GM12878 (cell line): ENCODE data around the gene AGBL2. TPM values are rescaled to one million over a fixed set of nuclear protein-coding genes. Genes with fewer than 3 reads are reported as not detected.

Source experiments
- ATAC-seq: fragments of 200-7000 bp; cut with Tn5 transposase; 3 replicates; pipeline ENCODE4 v1.9.1; 2020; ENCODE audit warnings: mild to moderate bottlenecking, moderate library complexity
- BruUV-seq: library from RNA; stranded (reverse); fragments of 400-500 nt; replicated peaks from 2 replicates; lab custom pipeline; 2021; lab: Mats Ljungman, UMichigan
- CTCF ChIA-PET: fragments of 300-600 bp; sonication (Branson Sonifier 250); formaldehyde crosslinking; extraction: SDS; loops from one replicate; lab custom pipeline; 2021; ENCODE audit warnings: inconsistent platforms; lab: Yijun Ruan, JAX
- POLR2A ChIA-PET: fragments of 350-600 bp; formaldehyde crosslinking; extraction: SDS; loops from one replicate; lab custom pipeline; 2021; ENCODE audit warnings: inconsistent platforms; lab: Charles Lee
- RAD21 ChIA-PET: fragments of 300-600 bp; sonication (Branson Sonifier 250); formaldehyde crosslinking; loops from one replicate; lab custom pipeline; 2023; ENCODE audit warnings: antibody characterized with exemption; ENCODE audit not compliant: unreplicated experiment; lab: Charles Lee
- SMC1A ChIA-PET: fragments of 300-600 bp; sonication (Branson Sonifier 250); formaldehyde crosslinking; loops from one replicate; lab custom pipeline; 2023; ENCODE audit not compliant: unreplicated experiment, uncharacterized antibody; lab: Charles Lee
- DNase-seq: peaks from one replicate; pipeline ENCODE4 v3.0.0-alpha.2; 2011; ENCODE audit warnings: low read depth, low spot score
- FAIRE-seq: peaks from 3 replicates; lab custom pipeline; 2011; peaks lifted over from hg19 to GRCh38; lab: Jason Lieb, UNC
- H2AFZ ChIP-seq: 2 replicates; pipeline ENCODE4 v1.6.0; 2011; ENCODE audit warnings: low read depth, low read length, control low read depth; ENCODE audit not compliant: control insufficient read depth
- H3K27ac ChIP-seq: 2 replicates; pipeline ENCODE4 v1.5.1; 2011; ENCODE audit warnings: control low read depth; ENCODE audit not compliant: control insufficient read depth, insufficient read depth
- H3K27me3 ChIP-seq, 2 experiments: replicated peaks in 1 of 2; 2 replicates each; pipeline versions ENCODE4 v1.6.0 to v1.6.1; 2011; ENCODE audit warnings: low read length in 1 of 2; ENCODE audit not compliant: control insufficient read depth in 2 of 2, insufficient read depth in 2 of 2
- H3K36me3 ChIP-seq, 2 experiments: 2 replicates each; pipeline ENCODE4 v1.5.1; 2011; ENCODE audit warnings: low read length in 1 of 2; ENCODE audit not compliant: control insufficient read depth in 2 of 2, insufficient read depth in 2 of 2
- H3K4me1 ChIP-seq: 2 replicates; pipeline ENCODE4 v1.6.1; 2011; ENCODE audit warnings: mild to moderate bottlenecking, low read length, moderate library complexity, mixed read lengths; ENCODE audit not compliant: control insufficient read depth, insufficient read depth
- H3K4me2 ChIP-seq: 2 replicates; pipeline ENCODE4 v1.6.0; 2011; ENCODE audit warnings: control low read depth; ENCODE audit not compliant: control insufficient read depth, insufficient read depth
- H3K4me3 ChIP-seq: fragments of 200-600 bp; sonication (generic); 2 replicates; pipeline ENCODE4 v1.5.1; 2016
- H3K79me2 ChIP-seq: 2 replicates; pipeline ENCODE4 v1.6.0; 2011; ENCODE audit warnings: low read length; ENCODE audit not compliant: control insufficient read depth, insufficient read depth
- H3K9ac ChIP-seq: 2 replicates; pipeline ENCODE4 v1.8.0; 2011; ENCODE audit warnings: low read length, control low read depth, mixed read lengths; ENCODE audit not compliant: control insufficient read depth, insufficient read depth
- H3K9me3 ChIP-seq: replicated peaks from 3 replicates; pipeline ENCODE4 v1.5.1; 2011; ENCODE audit warnings: mild to moderate bottlenecking, low read length; ENCODE audit not compliant: control insufficient read depth, insufficient read depth
- H4K20me1 ChIP-seq: 2 replicates; pipeline ENCODE4 v1.6.0; 2011; ENCODE audit not compliant: control insufficient read depth, insufficient read depth
- BMI1 ChIP-seq: fragments of 450-650 bp; IDR thresholded peaks from 2 replicates; pipeline ENCODE4 v1.6.1; 2016; ENCODE audit warnings: mild to moderate bottlenecking, moderate library complexity, borderline replicate concordance
- CHD4 ChIP-seq: fragments of 200-600 bp; sonication (generic); IDR thresholded peaks from 2 replicates; pipeline ENCODE4 v1.6.1; 2016; ENCODE audit warnings: mild to moderate bottlenecking
- FOS ChIP-seq: IDR thresholded peaks from 3 replicates; pipeline ENCODE4 v1.6.1; 2011; ENCODE audit warnings: borderline replicate concordance; ENCODE audit not compliant: insufficient read length; ENCODE audit errors: extremely low read depth
- HCFC1 ChIP-seq: fragments of 150-350 bp; IDR thresholded peaks from 2 replicates; pipeline ENCODE4 v1.6.1; 2014; ENCODE audit warnings: low read length
- IKZF2 ChIP-seq, 2 experiments: fragments of 450-650 bp; IDR thresholded peaks; 2 replicates each; pipeline ENCODE4 v1.6.1; 2017; ENCODE audit warnings: mild to moderate bottlenecking in 2 of 2, moderate library complexity in 2 of 2
- NFYB ChIP-seq: IDR thresholded peaks from 2 replicates; pipeline ENCODE4 v1.6.1; 2011; ENCODE audit warnings: low read depth, mild to moderate bottlenecking, low read length, improper control_type of control experiment, moderate library complexity; ENCODE audit not compliant: insufficient read depth
- POLR2AphosphoS2 ChIP-seq: IDR thresholded peaks from 2 replicates; pipeline ENCODE4 v1.6.1; 2011; ENCODE audit warnings: low read depth, mild to moderate bottlenecking, low read length, improper control_type of control experiment, moderate library complexity
- POU2F2 ChIP-seq: IDR thresholded peaks from 3 replicates; pipeline ENCODE4 v1.6.1; 2011; ENCODE audit warnings: low read depth, mild to moderate bottlenecking, low read length, borderline replicate concordance
- SMARCA5 ChIP-seq: fragments of 450-650 bp; IDR thresholded peaks from 2 replicates; pipeline ENCODE4 v1.6.1; 2017; ENCODE audit warnings: mild to moderate bottlenecking
- ZNF217 ChIP-seq: fragments of 450-650 bp; IDR thresholded peaks from 2 replicates; pipeline ENCODE4 v1.6.1; 2017; ENCODE audit warnings: antibody characterized with exemption, mild to moderate bottlenecking
- in situ Hi-C: fragments of 300-500 bp; cut with MboI; formaldehyde crosslinking; loops from 9 replicates; pipeline ENCODE4 v1.14.3; 2018; ENCODE audit warnings: mixed read lengths
- intact Hi-C: fragments of 100-400 bp; cut with micrococcal nuclease; formaldehyde crosslinking; loops from one replicate; pipeline ENCODE4 v1.14.2; 2022; ENCODE audit not compliant: unreplicated experiment
- polyA plus RNA-seq, 11 experiments: library from polyadenylated mRNA; depleted of rRNA in 4 of 11; unstranded in 6 of 11; stranded (reverse) in 5 of 11; fragments of >200 nt; fragmentation: Nextera tagmentation in 4 of 11; fragmentation: Illumina TruSeq in 1 of 11; extraction: Ambion mirVana in 4 of 11; extraction: Trizol in 1 of 11; gene quantifications; 1 replicate in 1 of 11; 2 replicates in 10 of 11; pipeline versions ENCODE4 v1.2.1 to v1.2.3, GENCODE V29; 2011 to 2016; ENCODE audit warnings: inconsistent platforms in 2 of 11, missing spikeins in 2 of 11, low read depth in 1 of 11
- total RNA-seq, 4 experiments: library from RNA; depleted of rRNA in 3 of 4; stranded (reverse); fragments of >200 nt in 3 of 4; fragmentation: Illumina TruSeq in 1 of 4; extraction: Trizol in 1 of 4; gene quantifications; 2 replicates each; pipeline versions ENCODE4 v1.2.1 to v1.2.3, GENCODE V29; 2013 to 2021
- TF ChIP-seq, protein P1 (sequence below): fragments of 450-650 bp; IDR thresholded peaks from 2 replicates; pipeline ENCODE4 v1.6.1; 2017; ENCODE audit warnings: low read depth, mild to moderate bottlenecking, moderate library complexity

Gene AGBL2
- total and polyA plus RNA-seq, 10 of the 15 experiments (the other 5 are each of a cell fraction or from before 2014, with no cell fraction given): 0.93 to 12.2 (median 2.9) TPM

DNA sequence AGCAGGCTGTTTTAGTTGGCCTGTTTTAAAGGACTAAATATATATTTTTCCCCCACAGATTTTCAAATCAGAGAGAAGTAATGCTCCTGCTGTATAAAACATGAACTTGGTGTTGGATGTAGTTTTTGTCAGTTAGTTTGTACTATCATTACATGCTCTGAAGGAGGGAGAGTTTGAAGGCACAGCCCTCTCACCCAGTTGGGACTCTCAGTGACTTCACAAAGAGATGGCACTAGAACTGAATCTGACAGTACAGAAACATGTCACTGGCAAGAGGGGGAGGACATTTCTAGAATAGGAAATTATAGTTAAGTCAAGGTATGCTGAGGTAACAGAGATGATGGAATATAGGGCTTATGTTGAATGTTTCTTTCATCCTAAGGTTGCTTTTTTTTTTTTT lies 99.9 kb downstream of the AGBL2 start:
- H3K27ac ChIP-seq: no peak overlapping the region
- H3K79me2 ChIP-seq: no peaks in the 10 kb centered on the region
- no peak for FAIRE-seq
- no TSS peak for BruUV-seq
- TF ChIP-seq SMARCA5 (no peak), NFYB (no peak), BMI1 (no peak), HCFC1 (no peak), FOS (no peak), POU2F2 (no peak), ZNF217 (no peak), POLR2AphosphoS2 (no peak), IKZF2 (IDR thresholded peaks at IDR 0.05) (no peak), CHD4 (no peak)
- TF ChIP-seq, protein P1, sequence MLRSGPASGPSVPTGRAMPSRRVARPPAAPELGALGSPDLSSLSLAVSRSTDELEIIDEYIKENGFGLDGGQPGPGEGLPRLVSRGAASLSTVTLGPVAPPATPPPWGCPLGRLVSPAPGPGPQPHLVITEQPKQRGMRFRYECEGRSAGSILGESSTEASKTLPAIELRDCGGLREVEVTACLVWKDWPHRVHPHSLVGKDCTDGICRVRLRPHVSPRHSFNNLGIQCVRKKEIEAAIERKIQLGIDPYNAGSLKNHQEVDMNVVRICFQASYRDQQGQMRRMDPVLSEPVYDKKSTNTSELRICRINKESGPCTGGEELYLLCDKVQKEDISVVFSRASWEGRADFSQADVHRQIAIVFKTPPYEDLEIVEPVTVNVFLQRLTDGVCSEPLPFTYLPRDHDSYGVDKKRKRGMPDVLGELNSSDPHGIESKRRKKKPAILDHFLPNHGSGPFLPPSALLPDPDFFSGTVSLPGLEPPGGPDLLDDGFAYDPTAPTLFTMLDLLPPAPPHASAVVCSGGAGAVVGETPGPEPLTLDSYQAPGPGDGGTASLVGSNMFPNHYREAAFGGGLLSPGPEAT: no peak
- H4K20me1 ChIP-seq: no peaks in the 10 kb centered on the region
- no peak for DNase-seq
- H3K36me3 ChIP-seq: peaks cover 0 to 9% of the 10 kb centered on the region in 2 experiments; a peak in 1 of 4 replicates
- H3K27me3 ChIP-seq: no peaks in the 10 kb centered on the region
- in situ Hi-C loops (no loop called here), intact Hi-C loops (no loop called here)
- peaks cover 20% of the 10 kb centered on the region for H3K4me1 ChIP-seq
- H2AFZ ChIP-seq: no peak overlapping the region
- no peak overlapping the region for H3K4me3 ChIP-seq
- ChIA-PET SMC1A (interaction anchor here (0.7 to 1.1 kb wide), 2 partner anchors 51 to 116 kb away, joined by 3 read pairs; no protein-coding TSS in a partner anchor), RAD21 (interaction anchor here (1.0 kb wide), 1 partner anchor 162 kb away, joined by 3 read pairs; no protein-coding TSS in a partner anchor), POLR2A (interaction anchor here (0.7 kb wide), 2 partner anchors 138 to 445 kb away, joined by 3 to 8 read pairs; no protein-coding TSS in a partner anchor), CTCF (interaction anchor here (2.6 kb wide), 1 partner anchor 8 kb away, joined by 13 read pairs; no protein-coding TSS in a partner anchor)
- no peak overlapping the region for H3K9ac ChIP-seq
- H3K4me2 ChIP-seq: no peak overlapping the region
- ATAC-seq: no peak
- H3K9me3 ChIP-seq: no peaks in the 10 kb centered on the region
